HL-60 (cell line): ENCODE measurements around the gene XKR7.
"Not testable (repeated sequence)": the region's sequence is repeated elsewhere in the genome, so short reads cannot be mapped to it uniquely, and the experiment has no call there.

Experiments used
- DNase-seq, 2 experiments: peaks; one replicate each; pipeline ENCODE4 v3.0.0-alpha.2; 2010 to 2020; ENCODE audit warnings: low read depth in 1 of 2, low spot score in 1 of 2
- H3K27ac ChIP-seq: fragments of 250-450 bp; sonication (Bioruptor Pico); replicated peaks from 2 replicates; pipeline ENCODE4 v1.5.1; 2020; ENCODE audit warnings: mild to moderate bottlenecking, moderate library complexity
- H3K27me3 ChIP-seq: fragments of 250-450 bp; sonication (Bioruptor Pico); 2 replicates; pipeline ENCODE4 v1.5.1; 2021; ENCODE audit warnings: mild to moderate bottlenecking, moderate library complexity; ENCODE audit not compliant: insufficient read depth, poor library complexity, severe bottlenecking
- H3K4me3 ChIP-seq: replicated peaks from 2 replicates; pipeline ENCODE4 v1.5.1; 2011; ENCODE audit warnings: mild to moderate bottlenecking, control low read depth, low read length; ENCODE audit not compliant: insufficient read depth
- GABPA ChIP-seq: IDR thresholded peaks from 2 replicates; pipeline ENCODE4 v1.6.1; 2012; ENCODE audit warnings: low read depth
- POLR2AphosphoS5 ChIP-seq: IDR thresholded peaks from 2 replicates; pipeline ENCODE4 v1.6.1; 2012; ENCODE audit warnings: low read depth
- SPI1 ChIP-seq: IDR thresholded peaks from 2 replicates; pipeline ENCODE4 v1.6.1; 2012; ENCODE audit warnings: low read depth, mild to moderate bottlenecking, borderline replicate concordance
- TF ChIP-seq, protein P1 (sequence below): IDR thresholded peaks from one replicate; pipeline ENCODE4 v1.5.1; 2011; ENCODE audit warnings: low read length, control low read depth, inconsistent platforms; ENCODE audit not compliant: insufficient read depth
- TF ChIP-seq, protein P2 (sequence below): IDR thresholded peaks from 2 replicates; pipeline ENCODE4 v1.6.1; 2012; ENCODE audit warnings: low read depth; ENCODE audit not compliant: insufficient replicate concordance

The XKR7 gene

DNA sequence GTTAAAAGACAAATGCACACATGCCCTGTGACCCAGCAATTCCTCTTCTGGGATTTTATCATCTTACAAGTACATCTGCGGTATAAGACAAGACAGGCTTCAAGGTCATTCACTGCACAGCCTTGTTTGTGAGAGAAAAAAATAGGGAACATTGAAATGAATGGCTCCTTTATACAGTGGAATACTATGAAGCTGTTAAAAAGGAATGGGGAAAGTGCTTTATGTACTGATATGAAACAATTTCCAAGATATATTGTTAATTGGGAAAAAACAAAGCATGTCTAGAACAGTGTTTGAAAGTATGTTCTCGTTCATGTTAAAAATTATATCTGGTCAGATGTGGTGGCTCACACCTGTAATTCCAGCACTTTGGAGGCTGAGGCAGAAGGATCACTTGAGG lies 41.5 kb upstream of the XKR7 start:
- no peak for DNase-seq
- no peak overlapping the region for H3K27ac ChIP-seq
- TF ChIP-seq, protein P1, sequence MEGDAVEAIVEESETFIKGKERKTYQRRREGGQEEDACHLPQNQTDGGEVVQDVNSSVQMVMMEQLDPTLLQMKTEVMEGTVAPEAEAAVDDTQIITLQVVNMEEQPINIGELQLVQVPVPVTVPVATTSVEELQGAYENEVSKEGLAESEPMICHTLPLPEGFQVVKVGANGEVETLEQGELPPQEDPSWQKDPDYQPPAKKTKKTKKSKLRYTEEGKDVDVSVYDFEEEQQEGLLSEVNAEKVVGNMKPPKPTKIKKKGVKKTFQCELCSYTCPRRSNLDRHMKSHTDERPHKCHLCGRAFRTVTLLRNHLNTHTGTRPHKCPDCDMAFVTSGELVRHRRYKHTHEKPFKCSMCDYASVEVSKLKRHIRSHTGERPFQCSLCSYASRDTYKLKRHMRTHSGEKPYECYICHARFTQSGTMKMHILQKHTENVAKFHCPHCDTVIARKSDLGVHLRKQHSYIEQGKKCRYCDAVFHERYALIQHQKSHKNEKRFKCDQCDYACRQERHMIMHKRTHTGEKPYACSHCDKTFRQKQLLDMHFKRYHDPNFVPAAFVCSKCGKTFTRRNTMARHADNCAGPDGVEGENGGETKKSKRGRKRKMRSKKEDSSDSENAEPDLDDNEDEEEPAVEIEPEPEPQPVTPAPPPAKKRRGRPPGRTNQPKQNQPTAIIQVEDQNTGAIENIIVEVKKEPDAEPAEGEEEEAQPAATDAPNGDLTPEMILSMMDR: no peak

GRCh38 chr20:31927627-31928159 lies 40.3 kb upstream of the XKR7 start:
- DNase-seq: no peak
- TF ChIP-seq, protein P1: no peak
- TF ChIP-seq SPI1: no peak
- TF ChIP-seq, protein P2, sequence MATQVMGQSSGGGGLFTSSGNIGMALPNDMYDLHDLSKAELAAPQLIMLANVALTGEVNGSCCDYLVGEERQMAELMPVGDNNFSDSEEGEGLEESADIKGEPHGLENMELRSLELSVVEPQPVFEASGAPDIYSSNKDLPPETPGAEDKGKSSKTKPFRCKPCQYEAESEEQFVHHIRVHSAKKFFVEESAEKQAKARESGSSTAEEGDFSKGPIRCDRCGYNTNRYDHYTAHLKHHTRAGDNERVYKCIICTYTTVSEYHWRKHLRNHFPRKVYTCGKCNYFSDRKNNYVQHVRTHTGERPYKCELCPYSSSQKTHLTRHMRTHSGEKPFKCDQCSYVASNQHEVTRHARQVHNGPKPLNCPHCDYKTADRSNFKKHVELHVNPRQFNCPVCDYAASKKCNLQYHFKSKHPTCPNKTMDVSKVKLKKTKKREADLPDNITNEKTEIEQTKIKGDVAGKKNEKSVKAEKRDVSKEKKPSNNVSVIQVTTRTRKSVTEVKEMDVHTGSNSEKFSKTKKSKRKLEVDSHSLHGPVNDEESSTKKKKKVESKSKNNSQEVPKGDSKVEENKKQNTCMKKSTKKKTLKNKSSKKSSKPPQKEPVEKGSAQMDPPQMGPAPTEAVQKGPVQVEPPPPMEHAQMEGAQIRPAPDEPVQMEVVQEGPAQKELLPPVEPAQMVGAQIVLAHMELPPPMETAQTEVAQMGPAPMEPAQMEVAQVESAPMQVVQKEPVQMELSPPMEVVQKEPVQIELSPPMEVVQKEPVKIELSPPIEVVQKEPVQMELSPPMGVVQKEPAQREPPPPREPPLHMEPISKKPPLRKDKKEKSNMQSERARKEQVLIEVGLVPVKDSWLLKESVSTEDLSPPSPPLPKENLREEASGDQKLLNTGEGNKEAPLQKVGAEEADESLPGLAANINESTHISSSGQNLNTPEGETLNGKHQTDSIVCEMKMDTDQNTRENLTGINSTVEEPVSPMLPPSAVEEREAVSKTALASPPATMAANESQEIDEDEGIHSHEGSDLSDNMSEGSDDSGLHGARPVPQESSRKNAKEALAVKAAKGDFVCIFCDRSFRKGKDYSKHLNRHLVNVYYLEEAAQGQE: no peak
- TF ChIP-seq POLR2AphosphoS5: no peak
- H3K27ac ChIP-seq: no peak overlapping the region
- H3K4me3 ChIP-seq: no peak overlapping the region
- H3K27me3 ChIP-seq: no peaks in the 10 kb centered on the region

More for the DNA sequence above, 41.5 kb upstream of the XKR7 start:
- Histone ChIP-seq H3K27me3 (no peaks in the 10 kb centered on the region), H3K4me3 (no peak overlapping the region)

DNA sequence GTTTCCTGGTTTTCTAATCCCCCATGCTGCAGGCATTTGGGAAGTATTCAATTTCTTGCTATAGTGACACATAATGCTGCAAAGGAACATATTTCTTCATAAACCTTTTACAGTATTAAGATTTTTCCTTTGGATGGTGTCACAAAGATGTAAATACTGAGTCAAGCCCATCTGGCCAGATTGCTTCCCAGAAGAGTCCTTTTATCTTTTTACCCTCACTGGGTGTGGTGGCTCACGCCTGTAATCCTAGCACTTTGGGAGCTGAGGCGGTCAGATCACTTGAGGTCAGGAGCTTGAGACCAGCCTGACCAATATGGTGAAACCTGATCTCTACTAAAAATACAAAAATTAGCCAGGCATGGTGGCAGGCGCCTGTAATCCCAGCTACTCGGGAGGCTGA lies 38.3 kb upstream of the XKR7 start:
- not testable (repeated sequence) for H3K4me3 ChIP-seq, DNase-seq, H3K27ac ChIP-seq, H3K27me3 ChIP-seq

DNA sequence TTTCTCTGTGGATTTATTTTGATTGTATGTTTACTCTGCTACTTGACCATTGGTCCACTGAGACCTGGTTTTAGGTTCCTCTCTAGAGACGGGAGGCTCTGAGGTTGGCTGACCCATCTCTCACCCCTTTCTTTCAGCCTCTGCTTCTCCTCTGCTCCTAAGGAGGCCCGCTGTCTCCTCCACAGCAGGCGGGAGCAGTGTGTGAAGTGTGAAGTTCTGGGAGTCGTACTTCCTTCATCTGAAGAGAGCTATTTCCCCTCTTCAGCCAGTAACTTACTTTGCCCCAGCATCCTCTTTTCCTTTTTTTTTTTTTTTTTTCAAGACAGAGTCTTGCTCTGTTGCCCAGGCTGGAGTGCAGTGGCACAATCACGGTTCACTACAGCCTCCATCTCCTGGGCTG lies 37.2 kb upstream of the XKR7 start:
- H3K4me3 ChIP-seq: no peak overlapping the region
- no peaks in the 10 kb centered on the region for H3K27me3 ChIP-seq
- TF ChIP-seq SPI1 (no peak), POLR2AphosphoS5 (no peak), GABPA (no peak)
- TF ChIP-seq, protein P1: no peak
- TF ChIP-seq, protein P2: no peak
- no peak for DNase-seq
- no peak overlapping the region for H3K27ac ChIP-seq
